A673 (cell line): ENCODE measurements around the gene HDGFL2. TPM values are rescaled to one million over a fixed set of nuclear protein-coding genes. Genes with fewer than 3 reads are reported as not detected.
A peak's percentile ranks its signal among the peaks of the same experiment; 100 is the strongest.

ENCODE experiments used
- BruUV-seq: library from RNA; stranded (reverse); fragments of 400-500 nt; replicated peaks from 2 replicates; lab custom pipeline; 2021; lab: Mats Ljungman, UMichigan
- CTCF ChIA-PET: fragments of 300-600 bp; sonication (Branson Sonifier 250); formaldehyde crosslinking; loops from one replicate; lab custom pipeline; 2022; ENCODE audit warnings: antibody characterized with exemption; lab: Charles Lee
- POLR2A ChIA-PET: fragments of 300-600 bp; sonication (Branson Sonifier 250); formaldehyde crosslinking; loops from one replicate; lab custom pipeline; 2022; ENCODE audit warnings: antibody characterized with exemption; ENCODE audit not compliant: low non-redundant PET; lab: Charles Lee
- DNase-seq: peaks from one replicate; pipeline ENCODE4 v3.0.0-alpha.2; 2015; ENCODE audit warnings: low spot score
- H3K27ac ChIP-seq: fragments of 200-600 bp; sonication (generic); 2 replicates; pipeline ENCODE4 v1.5.1; 2016; ENCODE audit warnings: mixed run types, low read depth, mild to moderate bottlenecking, mixed read lengths, antibody characterized with exemption, low read length; ENCODE audit not compliant: poor library complexity, severe bottlenecking
- H3K27me3 ChIP-seq: fragments of 200-600 bp; sonication (generic); replicated peaks from 2 replicates; pipeline ENCODE4 v1.6.1; 2017; ENCODE audit warnings: mixed run types, low read depth, mild to moderate bottlenecking, mixed read lengths, antibody characterized with exemption, low read length; ENCODE audit not compliant: insufficient read depth, poor library complexity
- H3K36me3 ChIP-seq: fragments of 200-600 bp; sonication (generic); 2 replicates; pipeline ENCODE4 v1.6.1; 2016; ENCODE audit warnings: mixed run types, mild to moderate bottlenecking, mixed read lengths, antibody characterized with exemption, low read length; ENCODE audit not compliant: insufficient read depth, poor library complexity, severe bottlenecking
- H3K4me1 ChIP-seq: fragments of 200-600 bp; sonication (generic); 2 replicates; pipeline ENCODE4 v1.6.1; 2017; ENCODE audit warnings: mixed run types, mild to moderate bottlenecking, mixed read lengths, antibody characterized with exemption, low read length; ENCODE audit not compliant: insufficient read depth, poor library complexity, severe bottlenecking
- H3K4me3 ChIP-seq: fragments of 200-600 bp; sonication (generic); 2 replicates; pipeline ENCODE4 v1.5.1; 2016; ENCODE audit warnings: low read depth, mixed run types, mild to moderate bottlenecking, mixed read lengths, low read length; ENCODE audit not compliant: poor library complexity, severe bottlenecking
- H3K9me3 ChIP-seq: fragments of 200-600 bp; sonication (generic); 2 replicates; pipeline ENCODE4 v1.6.1; 2016; ENCODE audit warnings: mixed run types, low read depth, mild to moderate bottlenecking, mixed read lengths, antibody characterized with exemption, low read length; ENCODE audit not compliant: poor library complexity, severe bottlenecking
- CTCF ChIP-seq: fragments of 300-800, 200-600 bp; sonication (generic); conservative IDR thresholded peaks from 2 replicates; pipeline ENCODE4 v1.5.1; 2017; ENCODE audit warnings: low read depth, mild to moderate bottlenecking, antibody characterized with exemption, low read length, moderate library complexity, mixed read lengths
- EZH2 ChIP-seq: fragments of 200-600 bp; sonication (generic); IDR thresholded peaks from 2 replicates; pipeline ENCODE4 v1.6.1; 2017; ENCODE audit warnings: borderline replicate concordance, low read depth, mild to moderate bottlenecking, mixed read lengths, antibody characterized with exemption, low read length; ENCODE audit not compliant: poor library complexity, severe bottlenecking
- intact Hi-C: fragments of 100-400 bp; cut with micrococcal nuclease; formaldehyde crosslinking; loops from one replicate; pipeline ENCODE4 v1.10.0; 2022; ENCODE audit not compliant: unreplicated experiment
- microRNA-seq: library from miRNA; unstranded; fragments of <30 nt; microRNA quantifications from one replicate; pipeline ENCODE4 v1.2.0, GENCODE V29; 2021
- total RNA-seq: library from RNA; stranded (reverse); gene quantifications from 2 replicates; pipeline ENCODE4 v1.2.3, GENCODE V29; 2021

The HDGFL2 gene
- total RNA-seq, 1 experiment from 2014 or later = 89.6 TPM

GRCh38 chr19:4550479-4551050, 78.5 kb downstream of the HDGFL2 start:
- Histone ChIP-seq H3K27me3 (no peaks in the 10 kb centered on the region), H3K4me3 (no peak overlapping the region), H3K4me1 (no peaks in the 10 kb centered on the region), H3K9me3 (no peaks in the 10 kb centered on the region), H3K36me3 (no peaks in the 10 kb centered on the region), H3K27ac (no peak overlapping the region)
- no peak for DNase-seq
- CTCF ChIA-PET = no interaction called here
- intact Hi-C loops = no loop called here
- BruUV-seq = no TSS peak
- POLR2A ChIA-PET = no interaction called here
- TF ChIP-seq EZH2 (no peak), CTCF (no peak)

Small RNA genes lying within 50 kb of the gene (microRNA-seq; reads per million reads assigned to microRNA genes)
- gene MIR4746 = 86.3 reads per million, percentile 62 among the genes with 10 or more reads in this experiment

Other genes with a start within 250 kb of the HDGFL2 start
- 1.5 and 2.0 TPM in 2 replicates for gene EBI3, start 242.8 kb upstream of the HDGFL2 start, total RNA-seq
- gene YJU2, start 225.2 kb upstream of the HDGFL2 start, total RNA-seq = 33.3 and 34.7 TPM in 2 replicates
- gene SHD, start 193.0 kb upstream of the HDGFL2 start, total RNA-seq = not detected in 2 replicates
- not detected in 2 replicates for gene TMIGD2, start 169.9 kb upstream of the HDGFL2 start, total RNA-seq
- gene FSD1, start 167.7 kb upstream of the HDGFL2 start, total RNA-seq = 10.4 and 14.4 TPM in 2 replicates
- 2.0 and 3.0 TPM in 2 replicates for gene STAP2, start 133.5 kb upstream of the HDGFL2 start, total RNA-seq
- gene MPND, start 128.7 kb upstream of the HDGFL2 start, total RNA-seq = 22.6 and 26.3 TPM in 2 replicates
- gene SH3GL1, start 71.8 kb upstream of the HDGFL2 start, total RNA-seq = 100 and 108 TPM in 2 replicates
- 115 and 119 TPM in 2 replicates for gene CHAF1A, start 69.7 kb upstream of the HDGFL2 start, total RNA-seq
- 49.1 and 56.1 TPM in 2 replicates for gene UBXN6, start 14.5 kb upstream of the HDGFL2 start, total RNA-seq
- 1.0 and 1.3 TPM in 2 replicates for gene PLIN4, start 46.2 kb downstream of the HDGFL2 start, total RNA-seq
- gene PLIN5, start 62.9 kb downstream of the HDGFL2 start, total RNA-seq = 3.0 and 6.8 TPM in 2 replicates
- gene LRG1, start 67.7 kb downstream of the HDGFL2 start, total RNA-seq = 0.20 TPM in 1 of 2 replicates, not detected in the other
- gene SEMA6B, start 87.4 kb downstream of the HDGFL2 start, total RNA-seq = 9.2 and 12.2 TPM in 2 replicates
- gene TNFAIP8L1, start 167.2 kb downstream of the HDGFL2 start, total RNA-seq = 24.7 and 25.4 TPM in 2 replicates
- 128 TPM in 2 replicates for gene MYDGF, start 198.0 kb downstream of the HDGFL2 start, total RNA-seq